GM19438 (cell line): Measurements from ENCODE around the gene DRD2.

Source experiments
- ATAC-seq: cut with Tn5 transposase; IDR thresholded peaks from one replicate; pipeline ENCODE4 v1.9.1; 2021; ENCODE audit warnings: low read depth; ENCODE audit not compliant: unreplicated experiment

The DRD2 gene

DNA sequence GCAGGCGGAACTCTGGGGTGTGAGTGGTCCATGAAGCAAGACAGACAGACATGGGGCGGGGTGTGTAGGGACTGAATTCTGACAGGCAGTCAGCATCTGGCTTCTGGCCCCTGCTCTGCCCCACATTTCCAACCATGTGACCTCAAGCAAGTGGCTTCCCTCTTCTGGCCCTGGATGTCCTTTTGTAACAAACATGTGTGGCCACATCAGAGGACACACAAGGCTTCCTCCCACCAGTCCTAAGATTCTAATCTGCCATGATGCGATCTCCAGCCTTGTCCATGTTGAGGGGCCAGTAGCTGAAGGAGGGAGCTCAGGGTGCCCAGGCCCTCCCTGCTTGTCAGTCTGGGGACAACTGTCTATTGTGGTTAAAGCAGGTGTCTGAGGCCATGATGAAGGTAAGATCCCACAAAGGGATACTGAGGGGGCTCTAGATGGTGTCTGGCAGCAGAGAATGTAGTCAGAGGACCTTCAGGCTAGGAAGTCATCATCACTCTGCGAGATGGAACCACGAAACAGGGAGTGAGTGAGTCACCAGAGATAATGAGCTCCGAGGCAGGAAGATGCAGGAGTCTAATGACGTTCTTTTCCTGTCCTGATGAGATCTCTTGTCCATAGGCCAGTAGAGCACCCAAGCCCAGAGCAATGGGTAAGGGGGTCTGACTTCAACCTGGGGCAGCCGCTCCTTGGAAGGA, 27.4 kb downstream of the DRD2 start:
- ATAC-seq: no peak

DNA sequence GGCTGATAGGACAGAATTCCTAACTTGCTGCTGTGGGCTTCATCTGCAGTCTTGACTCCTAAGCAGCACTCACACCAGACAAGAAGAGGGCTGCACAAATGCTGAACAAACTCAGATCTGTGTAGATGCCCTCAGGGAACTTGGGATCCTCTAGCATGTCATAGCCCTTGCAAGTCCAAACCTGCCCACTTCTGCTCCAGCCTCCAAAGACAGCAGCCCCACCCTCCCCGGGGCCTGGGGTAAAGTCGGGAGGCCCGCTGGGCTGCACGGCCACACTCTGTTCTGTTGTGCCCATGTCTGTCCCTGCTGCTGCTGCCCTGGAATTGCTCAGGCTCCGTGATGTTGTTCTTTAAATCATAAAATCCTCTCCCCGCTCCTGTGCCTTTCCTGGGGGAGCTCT, 28.3 kb downstream of the DRD2 start:
- no peak for ATAC-seq

DNA sequence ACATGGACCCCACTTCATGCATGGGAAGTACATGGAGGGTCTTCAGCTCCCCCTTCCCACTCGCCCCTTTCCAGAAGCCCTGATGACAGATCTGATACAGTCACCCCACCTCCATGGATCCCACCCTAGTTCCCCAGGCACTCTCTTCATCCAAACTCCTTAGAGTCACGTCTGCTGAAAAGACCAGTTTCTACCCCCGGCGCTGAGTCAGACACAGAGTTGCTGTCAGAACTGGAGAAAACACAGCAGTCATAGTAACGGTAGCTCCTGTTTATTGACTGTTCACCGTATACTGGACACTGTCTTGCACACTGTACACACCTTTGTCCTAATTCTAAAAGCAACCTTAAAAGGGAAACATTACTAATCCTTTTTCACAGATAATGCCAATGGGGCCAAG, 29.1 kb downstream of the DRD2 start:
- no peak for ATAC-seq

DNA sequence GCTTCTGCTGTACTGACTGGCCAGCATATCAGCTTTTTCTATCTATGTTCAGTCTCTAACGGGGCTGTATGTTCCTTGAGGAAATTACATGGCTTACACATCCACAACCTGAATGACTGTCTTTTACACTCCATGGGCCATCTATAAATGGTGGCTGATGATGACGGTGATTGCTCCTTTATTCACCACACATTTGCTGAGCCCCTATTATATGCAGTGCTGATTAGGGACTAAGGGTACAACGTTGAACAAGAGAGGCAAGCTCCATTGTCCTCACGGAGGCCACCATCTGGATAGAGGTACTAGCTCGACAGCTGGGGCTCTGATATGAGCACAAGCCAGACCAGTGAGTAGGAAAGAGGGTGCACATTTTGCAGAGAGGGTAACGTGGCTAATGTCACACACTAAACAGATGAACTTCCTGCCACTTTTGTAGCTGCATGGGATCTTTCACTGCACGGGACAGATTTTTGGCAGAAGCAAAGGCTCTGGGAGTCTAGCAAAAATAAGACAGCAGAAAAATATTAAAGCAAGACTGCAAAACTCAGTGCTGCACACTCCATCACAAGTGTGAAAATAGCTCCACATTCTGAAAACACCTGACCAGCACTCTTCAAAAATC, 30.6 kb downstream of the DRD2 start:
- no peak for ATAC-seq

DNA sequence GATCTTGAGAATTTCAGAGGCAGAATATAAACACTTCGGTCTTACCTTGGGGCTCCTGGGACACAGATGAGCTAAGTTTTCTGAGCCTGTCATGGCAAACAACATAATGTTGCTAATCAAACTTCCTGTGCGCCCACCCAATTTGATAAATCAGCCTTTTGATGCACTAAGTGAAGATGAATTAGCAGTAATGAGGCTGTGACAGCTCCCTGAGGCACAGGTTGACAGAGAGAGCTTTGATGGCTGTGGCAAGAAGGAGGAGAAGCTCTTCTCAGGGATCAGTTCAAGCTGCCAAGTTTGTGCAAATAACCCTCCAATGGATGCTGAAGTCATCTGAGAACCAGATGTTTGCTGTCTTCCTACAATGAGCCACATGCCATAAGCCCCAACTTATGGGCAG, 34.4 kb downstream of the DRD2 start:
- ATAC-seq: no peak

DNA sequence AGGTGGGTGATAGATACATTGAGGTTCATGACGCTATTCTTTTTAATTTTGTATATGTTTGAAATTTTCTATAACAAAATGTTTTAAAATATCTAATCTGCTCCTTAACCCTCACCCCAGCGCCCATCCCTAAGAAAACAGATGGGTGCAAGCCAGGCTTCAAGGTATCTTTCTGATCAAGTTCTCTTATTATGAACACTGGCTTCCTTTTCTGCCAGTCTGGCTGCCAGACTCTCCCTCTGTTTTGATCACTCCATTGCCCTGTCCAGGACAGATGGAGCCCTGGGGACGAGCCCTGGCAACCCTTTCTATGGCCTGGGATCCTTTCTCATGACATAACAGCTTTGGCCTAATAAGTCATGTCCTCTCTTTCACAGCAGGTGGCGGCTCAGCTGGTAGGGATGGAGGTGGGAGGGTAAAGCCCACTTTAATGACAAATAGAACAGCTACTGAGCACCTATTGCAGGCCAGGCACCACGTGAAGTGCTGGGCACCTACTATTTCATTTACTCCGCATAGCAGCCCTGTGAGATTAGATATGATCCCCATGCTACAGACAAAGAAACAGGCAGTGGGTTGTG, 38.4 kb downstream of the DRD2 start:
- ATAC-seq: no peak

DNA sequence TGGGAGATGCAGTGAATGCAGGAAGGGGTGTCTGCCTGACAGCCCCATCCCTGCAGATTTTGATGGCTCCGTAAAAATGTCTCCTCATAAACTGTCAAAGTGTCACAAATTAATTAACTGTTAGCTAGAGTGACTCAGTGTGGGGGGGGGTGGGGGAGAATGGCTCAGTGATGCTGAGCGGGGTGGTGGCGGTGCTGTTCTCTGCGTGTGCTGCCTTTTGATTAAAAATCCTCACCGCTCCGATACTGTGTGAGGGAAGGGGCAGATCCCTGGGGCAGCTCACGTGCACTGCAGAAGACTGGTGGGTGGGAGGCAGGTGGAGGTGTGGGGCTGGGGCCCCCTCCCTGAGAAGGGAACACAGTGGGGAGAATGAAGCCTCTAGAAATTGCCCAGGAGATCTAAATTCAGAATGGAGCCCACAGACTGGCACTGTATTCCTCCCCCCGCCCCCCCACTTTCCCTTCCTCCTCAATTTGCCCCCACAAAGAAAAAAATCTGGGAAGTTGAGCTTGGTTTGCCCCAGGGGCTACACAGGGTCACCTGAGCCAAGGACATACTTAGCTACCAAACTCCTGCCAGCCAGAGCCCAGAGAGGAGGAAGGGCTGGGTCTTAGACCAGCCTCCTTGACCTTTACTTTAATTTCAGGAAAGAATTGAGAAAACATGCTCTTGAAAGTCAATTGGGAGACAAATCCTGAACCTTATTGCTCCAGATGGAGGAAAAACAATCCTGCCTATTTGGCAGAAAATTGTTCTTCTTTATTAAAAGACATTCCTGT, 39.8 kb downstream of the DRD2 start:
- no peak for ATAC-seq

DNA sequence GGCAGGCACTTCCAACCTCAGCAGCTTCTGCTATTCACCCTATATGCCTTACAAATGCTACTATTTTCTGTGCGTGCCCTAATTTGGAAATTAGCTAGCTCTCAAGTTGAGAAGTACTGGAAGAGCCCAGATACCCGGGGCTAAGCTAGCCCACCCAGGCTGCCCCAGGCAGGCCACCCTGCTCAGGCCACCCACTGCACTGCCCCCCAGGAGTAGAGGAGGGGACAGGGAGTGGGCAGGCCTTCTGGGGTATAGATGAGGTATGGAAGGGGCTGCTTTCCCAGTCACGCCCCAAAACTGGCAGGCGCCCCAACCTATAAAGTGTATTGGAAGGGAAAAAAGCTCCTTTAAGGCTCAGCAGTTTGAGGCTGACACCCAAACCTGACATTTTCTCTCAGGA, 43.5 kb downstream of the DRD2 start:
- ATAC-seq: no peak

DNA sequence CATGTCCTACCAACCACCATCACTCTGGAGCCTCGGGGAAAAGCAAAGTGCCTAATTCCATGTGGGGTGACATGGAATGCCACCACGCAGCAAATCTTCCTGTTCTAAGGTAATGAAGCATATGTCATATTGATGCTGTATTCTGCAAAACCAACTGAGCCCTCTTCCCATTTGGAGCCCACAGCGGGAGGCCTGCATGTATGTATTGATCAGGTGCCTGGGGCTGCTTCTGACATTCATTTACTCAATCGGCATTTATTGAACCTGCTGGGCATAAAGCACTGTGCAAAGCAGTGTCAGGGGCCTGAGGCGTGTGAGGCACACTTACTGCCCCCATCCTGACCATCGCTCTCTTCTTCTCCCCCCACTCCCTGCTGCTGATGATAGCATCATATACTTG, 48.5 kb downstream of the DRD2 start:
- ATAC-seq: no peak

DNA sequence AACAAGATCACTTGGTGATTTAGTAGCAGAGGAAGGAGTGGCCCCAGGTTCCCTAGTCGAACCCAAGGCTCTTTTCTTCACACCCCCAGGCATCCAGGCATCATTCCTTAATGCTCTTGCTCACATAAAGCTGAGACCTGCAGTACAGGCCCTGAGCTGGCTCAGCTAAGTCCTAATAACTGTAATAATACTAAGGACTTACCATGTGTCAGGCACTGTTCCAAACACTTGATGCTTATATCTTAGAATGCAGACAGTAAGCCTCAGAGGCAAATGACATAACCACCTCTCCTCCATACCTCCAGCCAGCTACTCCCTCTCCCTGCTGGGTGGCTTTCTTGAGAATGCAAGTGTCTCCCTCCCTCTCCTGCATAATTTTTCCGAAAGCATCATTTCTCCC, 54.4 kb downstream of the DRD2 start:
- no peak for ATAC-seq

DNA sequence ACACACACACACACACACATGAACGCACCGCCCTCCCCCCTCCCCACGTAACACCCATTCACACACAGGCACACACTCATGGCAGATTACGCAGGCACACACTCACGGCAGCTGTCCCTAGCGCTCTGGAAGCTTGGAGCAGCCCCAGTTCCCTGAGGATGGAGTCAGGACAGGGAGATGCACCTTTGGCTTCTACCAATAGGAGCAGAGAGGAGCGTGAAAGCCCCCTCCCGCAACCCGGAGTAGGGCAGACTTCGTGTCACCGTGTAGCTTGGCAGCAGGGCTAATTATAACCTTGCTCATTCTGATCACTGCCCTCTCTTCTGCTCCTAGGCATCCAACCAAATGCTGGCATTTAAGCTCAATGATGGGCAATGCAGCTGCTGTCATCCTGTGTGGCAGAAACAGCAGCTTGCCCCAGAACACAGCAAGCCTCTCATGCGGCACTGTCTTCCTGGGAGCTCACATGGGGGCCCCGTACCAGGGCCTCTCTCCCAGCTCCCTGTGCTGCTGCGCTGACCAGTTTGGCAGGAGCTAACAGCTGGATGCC, 55.7 kb downstream of the DRD2 start:
- ATAC-seq: no peak

DNA sequence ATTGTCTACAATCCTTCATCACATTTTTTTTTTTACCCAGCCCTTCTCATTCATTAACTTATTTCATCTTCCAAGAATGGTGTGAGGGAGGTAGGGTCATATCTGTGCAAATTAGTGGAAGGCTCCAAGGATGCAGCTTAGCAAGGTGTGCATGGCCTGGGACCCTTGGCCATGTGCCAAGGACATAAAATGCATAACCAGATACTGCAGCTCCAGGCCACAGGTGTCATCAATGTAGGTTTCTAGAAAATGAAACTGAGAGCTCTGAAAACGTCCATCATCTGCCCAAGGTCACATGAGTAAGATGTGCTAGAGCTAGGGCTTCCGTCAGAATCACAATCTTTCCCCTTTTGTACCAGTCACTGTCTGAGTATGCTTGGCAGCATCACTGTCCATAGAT, 57.8 kb downstream of the DRD2 start:
- no peak for ATAC-seq

DNA sequence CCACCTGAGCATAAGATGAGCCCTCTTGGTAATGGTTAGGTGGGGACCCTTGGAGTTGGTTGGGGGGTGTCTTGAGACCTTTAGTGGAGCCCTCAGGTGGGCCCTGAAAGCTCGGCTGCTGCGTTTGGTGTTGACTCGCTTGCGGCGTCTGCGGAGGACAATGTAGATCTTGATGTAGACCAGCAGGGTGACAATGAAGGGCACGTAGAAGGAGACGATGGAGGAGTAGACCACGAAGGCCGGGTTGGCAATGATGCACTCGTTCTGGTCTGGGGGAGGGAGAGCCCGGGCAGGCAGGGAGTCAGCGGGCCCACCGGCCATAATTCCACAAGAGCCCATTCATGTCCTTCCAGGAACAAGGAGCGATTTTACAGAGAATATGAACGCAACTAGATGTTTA, 59.9 kb downstream of the DRD2 start:
- ATAC-seq: no peak

DNA sequence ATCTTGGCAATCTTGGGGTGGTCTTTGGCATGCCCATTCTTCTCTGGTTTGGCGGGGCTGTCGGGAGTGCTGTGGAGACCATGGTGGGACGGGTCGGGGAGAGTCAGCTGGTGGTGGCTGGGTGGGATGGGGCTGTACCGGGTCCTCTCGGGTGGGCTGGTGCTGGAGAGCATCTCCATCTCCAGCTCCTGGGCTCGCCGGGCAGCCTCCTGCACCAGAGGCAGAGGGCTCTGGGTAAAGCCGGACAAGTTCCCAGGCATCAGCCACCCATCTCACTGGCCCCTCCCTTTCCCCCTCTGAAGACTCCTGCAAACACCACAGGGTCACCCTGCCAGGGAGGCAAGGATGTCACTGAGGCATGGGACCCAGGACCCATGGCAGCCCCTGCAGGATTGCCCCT, 62.5 kb downstream of the DRD2 start:
- no peak for ATAC-seq

DNA sequence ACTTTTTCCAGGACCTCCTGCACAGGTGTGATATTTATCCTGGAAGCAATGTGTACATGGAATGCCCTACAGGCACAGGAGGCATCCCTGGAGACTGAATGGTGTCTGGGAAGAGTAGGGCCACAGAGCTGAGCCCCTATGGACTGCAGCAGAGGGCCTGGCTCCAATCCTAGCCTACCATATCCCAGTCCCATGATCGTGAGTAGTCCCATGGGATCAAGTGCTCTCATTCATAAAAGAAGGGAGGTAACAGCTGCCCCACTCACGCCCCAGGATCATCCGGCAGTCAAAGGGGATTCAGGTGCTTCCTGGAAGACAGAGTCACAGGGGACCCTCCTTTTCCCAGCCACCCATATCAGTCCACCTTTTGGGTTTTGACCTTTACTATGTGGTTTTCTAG, 63.7 kb downstream of the DRD2 start:
- ATAC-seq: no peak

DNA sequence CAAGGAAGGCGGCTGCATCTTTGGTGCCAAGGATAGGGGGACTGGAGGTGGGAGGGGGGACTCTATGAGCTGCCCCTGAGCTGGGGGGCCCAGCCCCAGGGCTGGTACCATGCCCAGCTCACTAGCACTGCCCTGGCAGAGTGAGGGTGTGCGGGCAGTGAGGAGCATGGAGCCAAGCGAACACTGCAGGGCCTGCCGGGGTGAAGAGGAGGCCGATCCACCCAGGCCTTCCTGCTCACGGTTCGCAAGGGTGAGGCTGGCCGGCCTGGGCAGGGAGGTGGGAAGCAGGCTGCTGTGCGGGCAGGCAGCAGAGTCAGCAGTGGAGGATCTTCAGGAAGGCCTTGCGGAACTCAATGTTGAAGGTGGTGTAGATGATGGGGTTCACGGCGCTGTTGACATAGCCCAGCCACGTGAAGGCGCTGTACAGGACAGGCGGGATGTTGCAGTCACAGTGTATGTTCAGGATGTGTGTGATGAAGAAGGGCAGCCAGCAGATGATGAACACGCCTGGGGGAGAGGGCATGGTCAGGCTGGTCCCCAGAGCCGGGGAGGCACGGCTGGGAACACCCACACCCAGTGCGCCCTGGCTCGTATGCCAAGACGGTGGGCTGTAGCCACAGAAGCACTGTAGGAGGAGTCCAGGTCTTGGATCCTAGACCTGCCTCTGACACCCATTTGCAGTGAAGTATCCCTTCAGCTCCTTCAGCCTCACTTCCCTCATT, 64.6 kb downstream of the DRD2 start:
- ATAC-seq: no peak

DNA sequence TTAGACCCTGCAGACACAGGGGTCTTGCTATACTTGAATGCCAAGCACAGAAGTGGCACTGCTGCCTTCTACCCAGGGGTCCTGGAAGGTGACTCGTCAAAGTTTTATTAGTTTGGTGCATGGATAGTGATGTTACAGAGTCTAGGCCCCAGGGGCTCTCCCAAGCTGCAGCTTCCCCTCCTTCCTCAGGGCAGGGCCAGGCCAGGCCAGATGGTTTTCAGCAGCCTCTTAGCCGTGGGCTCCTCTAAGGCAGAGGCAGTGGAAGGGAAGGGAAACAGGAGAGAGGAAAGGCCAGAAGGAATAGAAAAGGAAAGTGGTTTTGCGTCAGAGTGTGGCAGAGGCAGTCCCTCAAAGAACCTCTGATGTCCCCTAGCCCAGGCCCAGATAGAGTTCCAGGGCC, 65.7 kb downstream of the DRD2 start:
- no peak for ATAC-seq

DNA sequence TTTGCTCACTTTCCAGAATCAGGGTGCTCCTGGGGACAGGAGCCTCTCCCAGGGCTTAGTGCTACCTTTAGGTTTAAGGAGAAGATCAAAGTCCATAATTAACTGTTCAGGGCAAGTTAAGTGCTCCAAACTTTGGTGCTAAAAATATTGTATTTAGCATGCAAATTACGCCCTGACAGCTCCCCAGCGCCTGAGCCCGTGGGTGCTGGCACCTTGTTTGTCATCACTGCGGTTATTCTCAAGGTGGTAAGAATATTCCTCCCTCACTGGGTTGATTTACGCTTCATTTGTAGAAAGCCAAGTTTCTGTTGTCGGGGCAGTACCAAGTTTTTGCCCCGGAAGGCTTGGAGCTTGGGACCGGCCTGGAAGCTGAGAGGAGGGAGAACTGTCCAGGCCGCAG, 66.3 kb downstream of the DRD2 start:
- ATAC-seq: no peak

DNA sequence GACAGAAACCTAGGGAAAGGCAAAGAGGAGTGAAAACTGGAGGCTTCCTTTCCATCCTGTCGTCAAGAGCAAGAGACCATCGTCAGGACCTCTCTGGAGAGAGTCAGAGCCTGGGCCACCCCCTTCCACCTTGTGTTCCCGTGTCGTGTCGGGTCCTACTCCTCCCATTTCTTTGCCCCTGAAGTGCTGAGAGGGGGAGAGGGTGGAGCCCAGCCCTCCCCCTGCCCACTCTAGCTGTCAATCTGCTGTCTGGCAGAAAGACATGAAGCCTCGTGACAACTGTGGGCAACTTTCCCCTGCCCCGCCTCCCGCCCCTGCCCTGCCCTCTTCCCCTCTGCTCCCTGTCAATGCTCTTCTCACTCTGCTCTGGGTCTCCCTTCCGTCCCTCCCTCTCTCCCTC, 67.0 kb downstream of the DRD2 start:
- no peak for ATAC-seq

DNA sequence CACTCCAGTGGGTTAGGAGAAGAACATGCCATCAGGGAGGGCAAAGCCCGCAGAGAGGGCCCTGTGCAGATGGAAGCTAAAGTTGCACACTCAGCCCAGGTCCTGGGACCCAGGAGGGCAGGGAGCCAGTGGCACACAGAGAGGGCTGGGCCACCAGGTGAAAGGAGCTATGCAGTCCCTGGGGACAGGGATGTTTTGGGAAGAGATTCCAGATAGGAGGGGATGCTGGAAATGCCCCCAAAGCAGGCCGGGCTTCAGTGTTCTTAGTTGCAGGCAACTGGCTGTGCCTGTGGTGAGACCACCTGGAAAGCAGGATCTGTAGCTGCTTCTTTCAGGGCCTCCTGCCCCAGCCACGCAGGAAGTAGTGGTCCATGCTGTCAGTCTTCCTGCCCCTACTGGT, 68.0 kb downstream of the DRD2 start:
- ATAC-seq: no peak
